ENCODE results near the gene SEMA4B. TPM values are rescaled to one million over a fixed set of nuclear protein-coding genes. Genes with fewer than 3 reads are reported as not detected.

Gene SEMA4B
- total RNA-seq, 1 experiment from 2014 or later = 32.5 TPM

GRCh38 chr15:90228960-90229359 lies 27.8 kb downstream of the SEMA4B start:
- TF ChIP-seq, protein P1, sequence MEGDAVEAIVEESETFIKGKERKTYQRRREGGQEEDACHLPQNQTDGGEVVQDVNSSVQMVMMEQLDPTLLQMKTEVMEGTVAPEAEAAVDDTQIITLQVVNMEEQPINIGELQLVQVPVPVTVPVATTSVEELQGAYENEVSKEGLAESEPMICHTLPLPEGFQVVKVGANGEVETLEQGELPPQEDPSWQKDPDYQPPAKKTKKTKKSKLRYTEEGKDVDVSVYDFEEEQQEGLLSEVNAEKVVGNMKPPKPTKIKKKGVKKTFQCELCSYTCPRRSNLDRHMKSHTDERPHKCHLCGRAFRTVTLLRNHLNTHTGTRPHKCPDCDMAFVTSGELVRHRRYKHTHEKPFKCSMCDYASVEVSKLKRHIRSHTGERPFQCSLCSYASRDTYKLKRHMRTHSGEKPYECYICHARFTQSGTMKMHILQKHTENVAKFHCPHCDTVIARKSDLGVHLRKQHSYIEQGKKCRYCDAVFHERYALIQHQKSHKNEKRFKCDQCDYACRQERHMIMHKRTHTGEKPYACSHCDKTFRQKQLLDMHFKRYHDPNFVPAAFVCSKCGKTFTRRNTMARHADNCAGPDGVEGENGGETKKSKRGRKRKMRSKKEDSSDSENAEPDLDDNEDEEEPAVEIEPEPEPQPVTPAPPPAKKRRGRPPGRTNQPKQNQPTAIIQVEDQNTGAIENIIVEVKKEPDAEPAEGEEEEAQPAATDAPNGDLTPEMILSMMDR (conservative IDR thresholded peaks at IDR 0.05) = no peak
- no peaks in the 10 kb centered on the region for H3K27me3 ChIP-seq (ENCODE audit: insufficient read depth, low read length)
- no peak overlapping the region for H2AFZ ChIP-seq (ENCODE audit: low read length)
- no peaks in the 10 kb centered on the region for H3K79me1 ChIP-seq (ENCODE audit: insufficient read depth, low read depth, low read length, poor library complexity, severe bottlenecking)
- Mint-ChIP-seq H3K4me1 (peaks cover 6 to 8% of the 10 kb centered on the region in 2 experiments), H3K9me3 (no peaks in the 10 kb centered on the region), H3K27ac (no peak overlapping the region; a peak in 1 of 7 replicates), H3K27me3 (ENCODE audit: low read depth) (peaks cover 1% of the 10 kb centered on the region; the same call in 1 of the 2 replicates), H3K4me3 (no peak overlapping the region; a peak in 1 of 5 replicates), H3K36me3 (ENCODE audit: insufficient read depth in 1 of 3, low read depth in 3 of 3) (peaks cover 26 to 60% (median 48%) of the 10 kb centered on the region in 3 experiments)
- H3K4me2 ChIP-seq (ENCODE audit: insufficient read depth, insufficient read length, low read length) = no peak overlapping the region
- no CpG with 5 or more reads among the region's 15 CpGs for WGBS (ENCODE audit: extremely low coverage, insufficient read length, low lambda C conversion rate)
- no peaks in the 10 kb centered on the region for H4K20me1 ChIP-seq (ENCODE audit: control insufficient read depth, insufficient read depth, insufficient read length)
- H2BK5ac ChIP-seq (ENCODE audit: insufficient read length, low read length) = no peak overlapping the region
- no peak overlapping the region for H4K5ac ChIP-seq (ENCODE audit: insufficient read length, low read depth, low read length)
- no peak overlapping the region for H4K8ac ChIP-seq (replicated peaks; ENCODE audit: insufficient read length, low read depth, low read length)
- no peak overlapping the region for H2BK12ac ChIP-seq (ENCODE audit: insufficient read length, low read depth, low read length)
- no peaks in the 10 kb centered on the region for H3K79me2 ChIP-seq (ENCODE audit: insufficient read depth, low read length)
- H3K9ac ChIP-seq (ENCODE audit: extremely low read depth, insufficient read length, low read length) = no peak overlapping the region
- H2AK5ac ChIP-seq (ENCODE audit: insufficient read length, low read length) = no peak overlapping the region
- H3T11ph ChIP-seq (ENCODE audit: low read length) = no peak overlapping the region
- H3K23me2 ChIP-seq (ENCODE audit: insufficient read length, low read depth, low read length, poor library complexity, severe bottlenecking) = peaks cover 7% of the 10 kb centered on the region
- no peak overlapping the region for H3K18ac ChIP-seq (ENCODE audit: insufficient read length, low read depth, low read length)
- no peak overlapping the region for H2BK15ac ChIP-seq (ENCODE audit: low read depth, low read length)
- no peak overlapping the region for H4K91ac ChIP-seq (ENCODE audit: insufficient read length, low read depth, low read length)
- H3K56ac ChIP-seq (ENCODE audit: insufficient read length, low read depth, low read length) = no peak overlapping the region
- no peak overlapping the region for H3K27ac ChIP-seq (ENCODE audit: insufficient read length, low read depth, low read length)
- no peak overlapping the region for H2BK20ac ChIP-seq (ENCODE audit: low read depth, low read length, poor library complexity, severe bottlenecking)
- no peaks in the 10 kb centered on the region for H3K9me3 ChIP-seq (ENCODE audit: control insufficient read depth, low read depth, low read length)
- no peak overlapping the region for H2BK120ac ChIP-seq (ENCODE audit: low read depth, low read length, poor library complexity, severe bottlenecking)
- H3K14ac ChIP-seq (ENCODE audit: insufficient read depth, low read length) = no peak overlapping the region
- no peak overlapping the region for H3K4ac ChIP-seq (ENCODE audit: low read depth, low read length)
- no peak overlapping the region for H3K23ac ChIP-seq (ENCODE audit: insufficient read length, low read depth, low read length)
- DNase-seq = no peak
- no peaks in the 10 kb centered on the region for H3K4me1 ChIP-seq (ENCODE audit: insufficient read depth, low read length)

All from H9 (cell line).